SU-DHL-6 (cell line): Measurements from ENCODE around the gene MFSD1.

ENCODE experiments used
- H2AFZ ChIP-seq: fragments of 200-600 bp; sonication (generic); 2 replicates; pipeline ENCODE4 v1.6.1; 2014; ENCODE audit warnings: low read depth, mild to moderate bottlenecking, moderate library complexity, mixed read lengths, antibody characterized with exemption, low read length; ENCODE audit not compliant: severe bottlenecking
- H3F3A ChIP-seq: fragments of 200-600 bp; shearing (Covaris generic); 2 replicates; pipeline ENCODE4 v1.6.0; 2016; ENCODE audit warnings: antibody characterized with exemption, mild to moderate bottlenecking; ENCODE audit not compliant: insufficient read depth
- H3K27ac ChIP-seq: fragments of 200-600 bp; sonication (generic); 2 replicates; pipeline ENCODE4 v1.5.1; 2016; ENCODE audit warnings: low read depth, mild to moderate bottlenecking, low read length, moderate library complexity, mixed read lengths
- H3K27me3 ChIP-seq: fragments of 200-600 bp; sonication (generic), shearing (Covaris generic); 2 replicates; pipeline ENCODE4 v1.6.0; 2014; ENCODE audit warnings: mild to moderate bottlenecking, low read length
- H3K36me3 ChIP-seq: fragments of 200-600 bp; sonication (generic); 2 replicates; pipeline ENCODE4 v1.6.1; 2014; ENCODE audit warnings: mild to moderate bottlenecking, low read length, mixed read lengths
- H3K4me2 ChIP-seq: fragments of 300-600, 200-600 bp; shearing (Covaris generic), sonication (generic); 2 replicates; pipeline ENCODE4 v1.6.0; 2014; ENCODE audit warnings: low read length, low read depth, mild to moderate bottlenecking; ENCODE audit not compliant: poor library complexity, severe bottlenecking
- H3K4me3 ChIP-seq: fragments of 200-600 bp; sonication (generic); 2 replicates; pipeline ENCODE4 v1.5.1; 2014; ENCODE audit warnings: antibody characterized with exemption, low read length, mild to moderate bottlenecking, mixed read lengths; ENCODE audit not compliant: insufficient read depth, poor library complexity, severe bottlenecking
- H3K79me2 ChIP-seq: fragments of 200-600 bp; sonication (generic); 2 replicates; pipeline ENCODE4 v1.6.1; 2014; ENCODE audit warnings: mild to moderate bottlenecking, low read length, moderate library complexity; ENCODE audit not compliant: insufficient read depth
- H3K9ac ChIP-seq: fragments of 200-600 bp; sonication (generic); 2 replicates; pipeline ENCODE4 v1.7.0; 2014; ENCODE audit warnings: mild to moderate bottlenecking, low read length
- H3K9me2 ChIP-seq: fragments of 200-600 bp; sonication (generic); replicated peaks from 2 replicates; pipeline ENCODE4 v1.6.1; 2014; ENCODE audit warnings: low read length; ENCODE audit not compliant: insufficient read depth
- H3K9me3 ChIP-seq: fragments of 200-600 bp; sonication (generic); 2 replicates; pipeline ENCODE4 v1.6.1; 2014; ENCODE audit warnings: low read length, mixed read lengths; ENCODE audit not compliant: insufficient read depth
- H4K20me1 ChIP-seq: fragments of 200-600 bp; sonication (generic); 2 replicates; pipeline ENCODE4 v1.6.1; 2014; ENCODE audit warnings: low read depth, mild to moderate bottlenecking, antibody characterized with exemption, low read length, moderate library complexity, mixed read lengths
- EZH2phosphoT487 ChIP-seq: fragments of 200-600 bp; sonication (generic), shearing (Covaris generic); conservative IDR thresholded peaks from 2 replicates; pipeline ENCODE4 v1.6.1; 2018; ENCODE audit warnings: mild to moderate bottlenecking, antibody characterized with exemption, low read length, moderate library complexity, mixed read lengths
- TF ChIP-seq, protein P1 (sequence below): fragments of 200-600 bp; sonication (generic); IDR thresholded peaks from one replicate; pipeline ENCODE4 v1.5.1; 2017; ENCODE audit warnings: antibody characterized with exemption, mild to moderate bottlenecking, low read length, moderate library complexity; ENCODE audit not compliant: insufficient read depth, poor library complexity, severe bottlenecking

MFSD1 gene

DNA sequence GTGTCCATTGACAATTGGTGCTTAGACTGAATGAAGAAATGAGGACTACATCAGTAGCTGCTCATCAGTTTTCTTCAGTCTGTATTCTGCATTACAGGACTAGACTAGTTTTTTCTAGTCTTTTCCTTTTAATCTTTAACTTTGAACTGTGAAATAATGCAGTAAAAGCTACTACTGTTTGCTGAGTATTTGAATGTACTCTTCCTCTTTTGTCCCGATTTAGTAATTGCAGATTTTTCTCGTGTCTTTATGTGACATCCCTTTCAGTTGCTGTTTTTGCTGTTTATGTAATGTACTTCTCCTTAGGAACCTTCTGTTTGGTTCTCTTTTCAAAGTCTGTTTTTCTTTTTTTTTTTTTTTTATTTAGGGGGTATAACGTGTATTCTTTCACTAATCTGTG lies 17.4 kb downstream of the MFSD1 start:
- H3K27ac ChIP-seq, result no peak overlapping the region
- peaks cover 42% of the 10 kb centered on the region for H3K36me3 ChIP-seq
- H3K9me2 ChIP-seq, result no peaks in the 10 kb centered on the region
- no peaks in the 10 kb centered on the region for H3K27me3 ChIP-seq
- no peaks in the 10 kb centered on the region for H3K9me3 ChIP-seq
- no peak overlapping the region for H3K4me2 ChIP-seq
- H2AFZ ChIP-seq, result no peak overlapping the region
- TF ChIP-seq, protein P1, sequence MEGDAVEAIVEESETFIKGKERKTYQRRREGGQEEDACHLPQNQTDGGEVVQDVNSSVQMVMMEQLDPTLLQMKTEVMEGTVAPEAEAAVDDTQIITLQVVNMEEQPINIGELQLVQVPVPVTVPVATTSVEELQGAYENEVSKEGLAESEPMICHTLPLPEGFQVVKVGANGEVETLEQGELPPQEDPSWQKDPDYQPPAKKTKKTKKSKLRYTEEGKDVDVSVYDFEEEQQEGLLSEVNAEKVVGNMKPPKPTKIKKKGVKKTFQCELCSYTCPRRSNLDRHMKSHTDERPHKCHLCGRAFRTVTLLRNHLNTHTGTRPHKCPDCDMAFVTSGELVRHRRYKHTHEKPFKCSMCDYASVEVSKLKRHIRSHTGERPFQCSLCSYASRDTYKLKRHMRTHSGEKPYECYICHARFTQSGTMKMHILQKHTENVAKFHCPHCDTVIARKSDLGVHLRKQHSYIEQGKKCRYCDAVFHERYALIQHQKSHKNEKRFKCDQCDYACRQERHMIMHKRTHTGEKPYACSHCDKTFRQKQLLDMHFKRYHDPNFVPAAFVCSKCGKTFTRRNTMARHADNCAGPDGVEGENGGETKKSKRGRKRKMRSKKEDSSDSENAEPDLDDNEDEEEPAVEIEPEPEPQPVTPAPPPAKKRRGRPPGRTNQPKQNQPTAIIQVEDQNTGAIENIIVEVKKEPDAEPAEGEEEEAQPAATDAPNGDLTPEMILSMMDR, result no peak
- no peak for TF ChIP-seq EZH2phosphoT487
- no peaks in the 10 kb centered on the region for H3K79me2 ChIP-seq
- H4K20me1 ChIP-seq, result no peaks in the 10 kb centered on the region
- no peak overlapping the region for H3K9ac ChIP-seq
- 0 out of 2 replicates have a peak, but pooled peaks cover 4% of the 10 kb centered on the region for H3F3A ChIP-seq
- no peak overlapping the region for H3K4me3 ChIP-seq

DNA sequence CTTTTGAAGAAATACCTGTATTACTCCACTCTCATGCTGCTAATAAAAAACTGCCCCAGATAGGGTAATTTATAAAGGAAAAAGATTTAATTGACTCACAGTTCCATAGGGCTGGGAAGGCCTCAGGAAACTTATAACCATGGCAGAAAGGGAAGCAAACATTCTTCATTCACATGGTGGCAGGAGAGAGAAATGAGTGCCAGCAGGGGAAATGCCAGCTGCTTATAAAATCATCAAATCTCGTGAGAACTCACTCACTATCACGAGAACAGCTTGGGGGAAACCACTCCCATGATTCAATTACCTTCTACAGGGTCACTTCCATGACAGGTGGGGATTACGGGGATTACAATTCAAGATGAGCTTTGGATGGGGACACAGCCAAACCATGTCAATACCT lies 18.7 kb downstream of the MFSD1 start:
- Histone ChIP-seq H3F3A (0 out of 2 replicates have a peak, but pooled peaks cover 4% of the 10 kb centered on the region), H3K79me2 (no peaks in the 10 kb centered on the region), H3K9me2 (no peaks in the 10 kb centered on the region), H3K9me3 (no peaks in the 10 kb centered on the region), H4K20me1 (no peaks in the 10 kb centered on the region), H3K4me2 (no peak overlapping the region), H3K27me3 (no peaks in the 10 kb centered on the region), H3K36me3 (peaks cover 39% of the 10 kb centered on the region), H3K4me3 (no peak overlapping the region), H3K27ac (no peak overlapping the region), H3K9ac (no peak overlapping the region), H2AFZ (no peak overlapping the region)
- no peak for TF ChIP-seq EZH2phosphoT487
- TF ChIP-seq, protein P1, result no peak

DNA sequence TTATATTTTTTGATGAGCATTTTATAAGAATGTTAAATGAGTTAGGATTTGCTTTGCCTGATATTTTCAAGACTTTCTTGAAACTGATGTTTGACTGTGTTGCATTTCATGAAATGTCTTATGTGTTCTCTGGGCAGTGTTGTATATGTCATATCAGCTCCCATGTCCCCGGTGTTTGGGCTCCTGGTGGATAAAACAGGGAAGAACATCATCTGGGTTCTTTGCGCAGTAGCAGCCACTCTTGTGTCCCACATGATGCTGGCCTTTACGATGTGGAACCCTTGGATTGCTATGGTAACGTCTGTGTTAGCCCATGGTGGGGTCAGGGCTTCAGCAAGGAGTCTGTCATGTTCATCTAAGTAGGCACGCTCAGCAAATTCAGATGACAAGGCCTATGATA lies 20.0 kb downstream of the MFSD1 start:
- Histone ChIP-seq H3K27me3 (no peaks in the 10 kb centered on the region), H3K9ac (no peak overlapping the region), H3K4me2 (no peak overlapping the region), H3K9me2 (no peaks in the 10 kb centered on the region), H3K27ac (no peak overlapping the region), H3K4me3 (no peak overlapping the region), H4K20me1 (no peaks in the 10 kb centered on the region), H3K9me3 (no peaks in the 10 kb centered on the region), H3F3A (0 out of 2 replicates have a peak, but pooled peaks cover 4% of the 10 kb centered on the region), H2AFZ (no peak overlapping the region), H3K36me3 (peaks cover 43% of the 10 kb centered on the region), H3K79me2 (no peaks in the 10 kb centered on the region)
- TF ChIP-seq, protein P1, result no peak
- no peak for TF ChIP-seq EZH2phosphoT487

DNA sequence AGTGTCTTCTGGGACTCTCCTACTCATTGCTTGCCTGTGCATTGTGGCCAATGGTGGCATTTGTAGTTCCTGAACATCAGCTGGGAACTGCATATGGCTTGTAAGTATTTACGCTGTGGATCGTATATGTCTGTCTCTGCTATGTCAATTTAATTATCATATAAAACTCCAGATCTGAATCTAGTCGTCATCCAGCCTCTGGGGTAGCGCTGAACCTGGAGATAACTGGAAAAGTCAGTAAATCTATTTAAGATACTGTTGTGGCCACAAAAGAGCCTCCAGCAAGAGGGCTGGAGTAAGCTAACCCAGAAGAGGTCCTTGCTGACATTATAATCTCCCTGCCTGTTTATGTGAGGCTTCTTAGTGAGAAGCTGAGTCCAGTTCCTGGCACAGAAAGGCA lies 21.6 kb downstream of the MFSD1 start:
- Histone ChIP-seq H3K9me2 (no peaks in the 10 kb centered on the region), H3K4me2 (no peak overlapping the region), H3K27ac (no peak overlapping the region), H2AFZ (no peak overlapping the region), H3K27me3 (no peaks in the 10 kb centered on the region), H3K79me2 (no peaks in the 10 kb centered on the region), H4K20me1 (no peaks in the 10 kb centered on the region), H3K36me3 (peaks cover 52% of the 10 kb centered on the region), H3F3A (peaks cover 8% of the 10 kb centered on the region; the same call in 1 of the 2 replicates), H3K4me3 (no peak overlapping the region), H3K9ac (no peak overlapping the region), H3K9me3 (no peaks in the 10 kb centered on the region)
- no peak for TF ChIP-seq EZH2phosphoT487
- TF ChIP-seq, protein P1, result no peak
